HepG2 (cell line): ENCODE results near the gene LDLRAD3. TPM values are rescaled to one million over a fixed set of nuclear protein-coding genes. Genes with fewer than 3 reads are reported as not detected.
A peak's percentile ranks its signal among the peaks of the same experiment; 100 is the strongest.

Experiments
- ATAC-seq: fragments of 200-7000 bp; cut with Tn5 transposase; 3 replicates; pipeline ENCODE4 v1.9.1; 2020; ENCODE audit warnings: mild to moderate bottlenecking, moderate library complexity
- BruUV-seq: library from RNA; stranded (reverse); fragments of 400-500 nt; replicated peaks from 2 replicates; lab custom pipeline; 2021; lab: Mats Ljungman, UMichigan
- CTCF ChIA-PET: fragments of 300-600 bp; formaldehyde crosslinking; extraction: SDS; loops from one replicate; lab custom pipeline; 2021; ENCODE audit warnings: low total read pairs, inconsistent platforms, low intra/inter-chr PET ratio; lab: Yijun Ruan, JAX
- POLR2A ChIA-PET: fragments of 350-600 bp; sonication (Branson Sonifier 250); formaldehyde crosslinking; loops from one replicate; lab custom pipeline; 2020; ENCODE audit warnings: antibody characterized with exemption, inconsistent platforms; lab: Yijun Ruan, JAX
- DNase-seq: peaks from one replicate; pipeline ENCODE4 v3.0.0-alpha.2; 2015; ENCODE audit warnings: low spot score
- FAIRE-seq: peaks from 3 replicates; lab custom pipeline; 2011; peaks lifted over from hg19 to GRCh38; lab: Jason Lieb, UNC
- H2AFZ ChIP-seq: one replicate; pipeline ENCODE4 v1.6.1; 2011; ENCODE audit warnings: low read length, inconsistent platforms
- H3K27ac ChIP-seq: fragments of 300-600 bp; 3 replicates; pipeline ENCODE4 v1.8.0; 2011; ENCODE audit warnings: mixed run types, mild to moderate bottlenecking, mixed read lengths, low read length, inconsistent platforms; ENCODE audit not compliant: insufficient read depth; ENCODE audit errors: extremely low read length
- H3K27me3 ChIP-seq, 2 experiments: fragments of 200-600 bp in 1 of 2; 2 replicates in 1 of 2; 3 replicates in 1 of 2; pipeline versions ENCODE4 v1.6.0 to v1.8.0; 2011; ENCODE audit warnings: low read length in 2 of 2, mild to moderate bottlenecking in 2 of 2, moderate library complexity in 2 of 2, inconsistent platforms in 1 of 2; ENCODE audit not compliant: insufficient read depth in 2 of 2, control insufficient read depth in 1 of 2
- H3K36me3 ChIP-seq, 2 experiments: fragments of 200-600 bp in 1 of 2; replicated peaks in 1 of 2; 2 replicates in 1 of 2; 3 replicates in 1 of 2; pipeline versions ENCODE4 v1.5.1 to v1.8.0; 2011; ENCODE audit warnings: low read length in 2 of 2, inconsistent platforms in 1 of 2; ENCODE audit not compliant: insufficient read depth in 2 of 2, control insufficient read depth in 1 of 2
- H3K4me1 ChIP-seq: 2 replicates; pipeline ENCODE4 v1.5.1; 2012; ENCODE audit warnings: low read length, inconsistent platforms; ENCODE audit not compliant: insufficient read depth
- H3K4me2 ChIP-seq: 2 replicates; pipeline ENCODE4 v1.6.0; 2011; ENCODE audit warnings: low read depth, low read length, inconsistent platforms
- H3K4me3 ChIP-seq, 3 experiments: fragments of 200-600 bp in 1 of 3; sonication (generic), shearing (Covaris generic) in 1 of 3; replicated peaks in 1 of 3; 2 replicates each; pipeline ENCODE4 v1.5.1; 2011 to 2016; ENCODE audit warnings: low read length in 3 of 3, inconsistent platforms in 2 of 3, low read depth in 2 of 3, mild to moderate bottlenecking in 2 of 3, control low read depth in 1 of 3, mixed read lengths in 1 of 3; ENCODE audit not compliant: insufficient read depth in 1 of 3
- H3K79me2 ChIP-seq: one replicate; pipeline ENCODE4 v1.6.1; 2011; ENCODE audit warnings: low read length, inconsistent platforms; ENCODE audit not compliant: insufficient read depth
- H3K9ac ChIP-seq: 2 replicates; pipeline ENCODE4 v1.6.0; 2011; ENCODE audit warnings: mild to moderate bottlenecking, low read depth, low read length, inconsistent platforms; ENCODE audit not compliant: insufficient read depth
- H3K9me3 ChIP-seq: 2 replicates; pipeline ENCODE4 v1.5.1; 2012; ENCODE audit warnings: mild to moderate bottlenecking, low read length
- H4K20me1 ChIP-seq: 2 replicates; pipeline ENCODE4 v1.6.0; 2011; ENCODE audit warnings: inconsistent platforms, mild to moderate bottlenecking, low read length, moderate library complexity; ENCODE audit not compliant: insufficient read depth
- CEBPG ChIP-seq: IDR thresholded peaks from 2 replicates; pipeline ENCODE4 v1.6.1; 2016
- KAT8 ChIP-seq: IDR thresholded peaks from 2 replicates; pipeline ENCODE4 v1.6.1; 2016; ENCODE audit warnings: missing genetic modification reagents, missing compliant biosample characterization
- MAFF ChIP-seq: IDR thresholded peaks from 2 replicates; pipeline ENCODE4 v1.6.1; 2011; ENCODE audit warnings: low read depth, low read length, improper control_type of control experiment
- MAFK ChIP-seq, 2 experiments: IDR thresholded peaks in 1 of 2; conservative IDR thresholded peaks in 1 of 2; 2 replicates each; pipeline ENCODE4 v1.6.1; 2011; ENCODE audit warnings: improper control_type of control experiment in 2 of 2, low read length in 2 of 2
- POGZ ChIP-seq: sonication (generic); formaldehyde crosslinking; IDR thresholded peaks from 2 replicates; pipeline ENCODE4 v1.4.0; 2020; ENCODE audit warnings: mild to moderate bottlenecking, missing genetic modification reagents
- SNAPC2 ChIP-seq: sonication (generic); formaldehyde crosslinking; IDR thresholded peaks from 2 replicates; pipeline ENCODE4 v1.8.1; 2022; ENCODE audit warnings: mild to moderate bottlenecking, missing genetic modification reagents
- ZKSCAN5 ChIP-seq: sonication (generic); formaldehyde crosslinking; IDR thresholded peaks from 2 replicates; pipeline ENCODE4 v1.5.1; 2020; ENCODE audit warnings: mild to moderate bottlenecking, missing genetic modification reagents
- ZNF670 ChIP-seq: sonication (generic); formaldehyde crosslinking; IDR thresholded peaks from 2 replicates; pipeline ENCODE4 v1.8.0; 2022; ENCODE audit warnings: mild to moderate bottlenecking, missing genetic modification reagents, borderline replicate concordance
- WGBS: methylation state at CpG from one replicate; pipeline ENCODE4 v1.1.6; 2017; ENCODE audit warnings: low lambda C conversion rate; 5-methylcytosine and 5-hydroxymethylcytosine counted together
- in situ Hi-C: cut with HindIII; loops from 2 replicates; pipeline ENCODE4 v1.10.0; 2017; ENCODE audit warnings: low pct_unique_long_range_greater_than_20kb; ENCODE audit not compliant: extremely low pct_ligation_motif_present
- intact Hi-C: fragments of 100-400 bp; cut with micrococcal nuclease; formaldehyde crosslinking; loops from one replicate; pipeline ENCODE4 v1.10.0; 2022; ENCODE audit not compliant: unreplicated experiment
- polyA plus RNA-seq, 8 experiments: library from polyadenylated mRNA; depleted of rRNA in 3 of 8; stranded (reverse) in 7 of 8; unstranded in 1 of 8; fragments of >200 nt; fragmentation: Illumina TruSeq in 4 of 8; extraction: Trizol in 4 of 8; gene quantifications; 2 replicates each; pipeline versions ENCODE4 v1.2.1 to v1.2.3, GENCODE V29; 2011 to 2016; ENCODE audit warnings: low read depth in 4 of 8, missing spikeins in 1 of 8, mixed read lengths in 1 of 8; ENCODE audit not compliant: insufficient read depth in 1 of 8
- total RNA-seq, 5 experiments: library from RNA; depleted of rRNA; stranded (reverse); fragments of >200 nt; fragmentation: Illumina TruSeq; extraction: Trizol; gene quantifications; 2 replicates each; pipeline ENCODE4 v1.2.3, GENCODE V29; 2016; ENCODE audit warnings: low read depth in 1 of 5

Gene LDLRAD3
- total and polyA plus RNA-seq, 2 of the 13 experiments (the other 11 are each of a cell fraction or from before 2014, with no cell fraction given), result 0.50 to 0.60 TPM

GRCh38 chr11:36214976-36215692, 271.3 kb downstream of the LDLRAD3 start (continued):
- TF ChIP-seq POGZ (CRISPR knock-in tag), result no peak
- no peak for TF ChIP-seq ZKSCAN5
- no peak for TF ChIP-seq KAT8 (CRISPR knock-in tag)
- no peak for TF ChIP-seq SNAPC2 (CRISPR knock-in tag)

DNA sequence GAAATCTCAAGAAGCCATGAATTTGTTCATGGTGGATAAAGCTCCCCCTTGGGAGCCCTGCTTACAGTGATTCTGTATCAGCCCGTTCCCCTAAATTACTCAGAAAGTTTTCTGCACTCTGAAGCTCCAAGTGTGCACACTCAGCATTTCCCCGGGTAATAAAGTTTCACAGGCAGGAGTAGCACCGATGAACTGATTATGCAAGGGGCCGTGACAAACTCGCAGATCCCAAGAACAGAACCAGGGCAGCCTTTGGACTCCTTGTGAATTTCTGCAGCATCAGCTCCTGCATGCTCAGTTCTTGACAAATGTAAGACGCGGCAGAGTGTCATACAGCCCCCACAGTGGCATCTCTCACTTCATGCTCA, 271.8 kb downstream of the LDLRAD3 start:
- DNase-seq (no peak), FAIRE-seq (no peak), ATAC-seq (no peak)
- Histone ChIP-seq H3K36me3 (no peaks in the 10 kb centered on the region), H3K79me2 (no peaks in the 10 kb centered on the region), H3K27ac (no peak overlapping the region), H3K9ac (no peak overlapping the region), H3K27me3 (no peaks in the 10 kb centered on the region; a peak in 2 of 5 replicates), H2AFZ (no peak overlapping the region), H3K4me2 (no peak overlapping the region), H3K4me1 (no peaks in the 10 kb centered on the region), H4K20me1 (no peaks in the 10 kb centered on the region), H3K4me3 (no peak overlapping the region), H3K9me3 (peaks cover 7% of the 10 kb centered on the region)
- TF ChIP-seq MAFF (peak; percentile 34; the same call in 1 of the 2 replicates), CEBPG (CRISPR knock-in tag) (no peak), MAFK (conservative IDR thresholded peaks at IDR 0.05 in 1 of 2, IDR thresholded peaks at IDR 0.05 in 1 of 2; ENCODE audit: low read length in 2 of 2) (peak; percentile 54 to 76), ZNF670 (CRISPR knock-in tag) (no peak)
- in situ Hi-C loops, result no loop called here
- intact Hi-C loops, result no loop called here
- ChIA-PET POLR2A (no interaction called here), CTCF (no interaction called here)
- 33% methylated on average over 6 of the region's 7 CpGs for WGBS
- BruUV-seq, result no TSS peak
